ENCODE measurements around the gene CYB5RL.
"Not testable (repeated sequence)": the region's sequence is repeated elsewhere in the genome, so short reads cannot be mapped to it uniquely, and the experiment has no call there.

Gene CYB5RL

GRCh38 chr1:54199765-54200518, at the start of gene CYB5RL, which contains the start of gene MRPL37:
Gene CYB5RL (minus strand): TSS chr1:54200030. CDS start chr1:54195616, 4,414 bp downstream.
Gene MRPL37 (plus strand): TSS chr1:54200167. CDS start chr1:54200244, 77 bp downstream.
- DNase-seq, result peak; percentile 75

GRCh38 chr1:54248966-54249365, 49.1 kb upstream of the CYB5RL start:
- no peak for DNase-seq

GRCh38 chr1:54247863-54248515, 48.2 kb upstream of the CYB5RL start:
- DNase-seq, result no peak

- DNase-seq, result no peak
Measured at GRCh38 chr1:54246116-54246721, 46.4 kb upstream of the CYB5RL start.

- no peak for DNase-seq
Measured at GRCh38 chr1:54245501-54245900, 45.7 kb upstream of the CYB5RL start.

- no peak for DNase-seq
Measured at GRCh38 chr1:54244655-54245054, 44.8 kb upstream of the CYB5RL start.

GRCh38 chr1:54243022-54243421, 43.2 kb upstream of the CYB5RL start:
- no peak for DNase-seq

- no peak for DNase-seq
Measured at GRCh38 chr1:54241364-54241763, 41.5 kb upstream of the CYB5RL start.

GRCh38 chr1:54240741-54241335, 41.0 kb upstream of the CYB5RL start:
- no peak for DNase-seq

- DNase-seq, result no peak
Measured at GRCh38 chr1:54239631-54240031, 39.8 kb upstream of the CYB5RL start.

- DNase-seq, result no peak
Measured at GRCh38 chr1:54239035-54239383, 39.2 kb upstream of the CYB5RL start.

GRCh38 chr1:54238353-54239034, 38.7 kb upstream of the CYB5RL start:
- no peak for DNase-seq

- DNase-seq, result no peak
Measured at GRCh38 chr1:54237586-54237985, 37.8 kb upstream of the CYB5RL start.

GRCh38 chr1:54234284-54234683, 34.5 kb upstream of the CYB5RL start:
- DNase-seq, result no peak

- not testable (repeated sequence) for DNase-seq
Measured at GRCh38 chr1:54233196-54233595, 33.4 kb upstream of the CYB5RL start.

- DNase-seq, result no peak
Measured at GRCh38 chr1:54230507-54231339, 30.9 kb upstream of the CYB5RL start.

GRCh38 chr1:54229281-54229891, 29.6 kb upstream of the CYB5RL start:
- DNase-seq, result no peak

- no peak for DNase-seq
Measured at GRCh38 chr1:54228638-54229079, 28.8 kb upstream of the CYB5RL start.

- no peak for DNase-seq
Measured at GRCh38 chr1:54227891-54228310, 28.1 kb upstream of the CYB5RL start.

- no peak for DNase-seq
Measured at GRCh38 chr1:54227091-54227602, 27.3 kb upstream of the CYB5RL start.

- no peak for DNase-seq
Measured at GRCh38 chr1:54225986-54226559, 26.2 kb upstream of the CYB5RL start.
